Hepatocyte (in vitro differentiated cells): ENCODE results near the gene RUNX3. TPM values are rescaled to one million over a fixed set of nuclear protein-coding genes. Genes with fewer than 3 reads are reported as not detected.

ENCODE experiments used
- DNase-seq: peaks from one replicate; pipeline ENCODE4 v3.0.0-alpha.2; 2016; ENCODE audit warnings: low spot score
- H2AFZ ChIP-seq: fragments of 200-600 bp; sonication (generic); 2 replicates; pipeline ENCODE4 v1.6.0; 2016; ENCODE audit warnings: antibody characterized with exemption, mild to moderate bottlenecking
- H3K27ac ChIP-seq: fragments of 200-600 bp; sonication (generic); 2 replicates; pipeline ENCODE4 v1.5.1; 2016; ENCODE audit warnings: mild to moderate bottlenecking
- H3K27me3 ChIP-seq: fragments of 200-600 bp; sonication (generic); 2 replicates; pipeline ENCODE4 v1.6.1; 2016
- H3K36me3 ChIP-seq: fragments of 200-600 bp; sonication (generic); replicated peaks from 2 replicates; pipeline ENCODE4 v1.5.1; 2016; ENCODE audit warnings: low read depth; ENCODE audit not compliant: insufficient read depth
- H3K4me1 ChIP-seq: fragments of 200-600 bp; sonication (generic); 2 replicates; pipeline ENCODE4 v1.5.1; 2016; ENCODE audit warnings: mild to moderate bottlenecking, moderate library complexity; ENCODE audit not compliant: insufficient read depth
- H3K4me2 ChIP-seq: fragments of 200-600 bp; sonication (generic); 2 replicates; pipeline ENCODE4 v1.6.0; 2016
- H3K4me3 ChIP-seq: fragments of 200-600 bp; sonication (generic); 2 replicates; pipeline ENCODE4 v1.5.1; 2016; ENCODE audit warnings: mild to moderate bottlenecking
- H3K79me2 ChIP-seq: fragments of 200-600 bp; sonication (generic); 2 replicates; pipeline ENCODE4 v1.6.0; 2017; ENCODE audit warnings: mild to moderate bottlenecking
- H3K9me2 ChIP-seq: fragments of 200-600 bp; sonication (generic); replicated peaks from 2 replicates; pipeline ENCODE4 v1.6.0; 2017; ENCODE audit warnings: mild to moderate bottlenecking; ENCODE audit not compliant: insufficient read depth
- H3K9me3 ChIP-seq: fragments of 200-600 bp; sonication (generic); 2 replicates; pipeline ENCODE4 v1.5.1; 2016; ENCODE audit warnings: low read depth, mild to moderate bottlenecking
- H4K20me1 ChIP-seq: fragments of 200-600 bp; sonication (generic); 2 replicates; pipeline ENCODE4 v1.6.0; 2016; ENCODE audit warnings: mild to moderate bottlenecking; ENCODE audit not compliant: insufficient read depth, poor library complexity, severe bottlenecking
- EZH2 ChIP-seq: fragments of 200-600 bp; sonication (generic); IDR thresholded peaks from 2 replicates; pipeline ENCODE4 v1.6.1; 2016; ENCODE audit warnings: antibody characterized with exemption, mild to moderate bottlenecking, borderline replicate concordance
- EZH2phosphoT487 ChIP-seq: fragments of 200-600 bp; sonication (generic); IDR thresholded peaks from one replicate; pipeline ENCODE4 v1.6.1; 2018; ENCODE audit warnings: antibody characterized with exemption, mild to moderate bottlenecking, low read depth, moderate library complexity; ENCODE audit not compliant: unreplicated experiment, severe bottlenecking
- WGBS: methylation state at CpG from one replicate; pipeline ENCODE4 v1.1.6; 2016; ENCODE audit warnings: low lambda C conversion rate; ENCODE audit errors: missing lambda C conversion rate; 5-methylcytosine and 5-hydroxymethylcytosine counted together
- polyA plus RNA-seq: library from polyadenylated mRNA; unstranded; fragments of >200 nt; fragmentation: Nextera tagmentation; extraction: Ambion mirVana; gene quantifications from 2 replicates; pipeline ENCODE4 v1.2.1, GENCODE V29; 2016
- total RNA-seq: library from RNA; depleted of rRNA; stranded (reverse); fragments of >200 nt; gene quantifications from 2 replicates; pipeline ENCODE4 v1.2.3, GENCODE V29; 2014
- TF ChIP-seq, protein P1 (sequence below): fragments of 200-600 bp; sonication (generic); IDR thresholded peaks from 2 replicates; pipeline ENCODE4 v1.5.1; 2016; ENCODE audit warnings: antibody characterized with exemption, mild to moderate bottlenecking; ENCODE audit not compliant: poor library complexity

The RUNX3 gene
- total and polyA plus RNA-seq, 2 experiments from 2014 or later: 0.13 to 0.16 TPM

DNA sequence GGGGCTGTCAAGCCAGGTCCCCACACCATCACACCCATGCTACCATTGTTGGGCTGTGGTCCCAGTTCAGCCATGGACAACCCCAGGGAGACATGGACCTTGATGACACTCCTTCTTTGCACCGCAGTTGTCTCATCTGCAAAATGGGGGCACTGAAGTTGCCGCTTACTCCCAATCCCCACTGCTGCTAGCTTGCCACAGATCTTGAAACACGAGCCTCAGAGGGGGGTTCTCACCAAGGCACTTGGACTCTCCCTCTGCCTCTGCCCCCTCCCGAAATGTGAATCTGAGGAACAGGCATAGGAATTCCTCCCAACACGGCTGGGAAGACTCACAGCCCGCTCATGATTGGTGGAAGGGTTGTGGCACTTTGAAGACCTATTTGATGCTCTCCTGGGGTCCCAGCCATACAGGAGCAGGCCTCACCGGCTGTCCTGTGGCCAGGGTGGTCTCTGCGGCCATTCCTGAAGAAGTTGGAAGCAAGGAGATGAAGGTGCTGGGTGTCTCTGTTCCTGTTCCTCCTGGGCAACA is 31.1 kb downstream of the RUNX3 start:
- Histone ChIP-seq H3K9me3 (no peaks in the 10 kb centered on the region), H3K36me3 (no peaks in the 10 kb centered on the region), H2AFZ (no peak overlapping the region), H3K27me3 (no peaks in the 10 kb centered on the region), H4K20me1 (no peaks in the 10 kb centered on the region), H3K27ac (no peak overlapping the region), H3K9me2 (no peaks in the 10 kb centered on the region), H3K4me3 (no peak overlapping the region), H3K4me1 (peaks cover 8% of the 10 kb centered on the region), H3K79me2 (no peaks in the 10 kb centered on the region), H3K4me2 (no peak overlapping the region)
- TF ChIP-seq, protein P1, sequence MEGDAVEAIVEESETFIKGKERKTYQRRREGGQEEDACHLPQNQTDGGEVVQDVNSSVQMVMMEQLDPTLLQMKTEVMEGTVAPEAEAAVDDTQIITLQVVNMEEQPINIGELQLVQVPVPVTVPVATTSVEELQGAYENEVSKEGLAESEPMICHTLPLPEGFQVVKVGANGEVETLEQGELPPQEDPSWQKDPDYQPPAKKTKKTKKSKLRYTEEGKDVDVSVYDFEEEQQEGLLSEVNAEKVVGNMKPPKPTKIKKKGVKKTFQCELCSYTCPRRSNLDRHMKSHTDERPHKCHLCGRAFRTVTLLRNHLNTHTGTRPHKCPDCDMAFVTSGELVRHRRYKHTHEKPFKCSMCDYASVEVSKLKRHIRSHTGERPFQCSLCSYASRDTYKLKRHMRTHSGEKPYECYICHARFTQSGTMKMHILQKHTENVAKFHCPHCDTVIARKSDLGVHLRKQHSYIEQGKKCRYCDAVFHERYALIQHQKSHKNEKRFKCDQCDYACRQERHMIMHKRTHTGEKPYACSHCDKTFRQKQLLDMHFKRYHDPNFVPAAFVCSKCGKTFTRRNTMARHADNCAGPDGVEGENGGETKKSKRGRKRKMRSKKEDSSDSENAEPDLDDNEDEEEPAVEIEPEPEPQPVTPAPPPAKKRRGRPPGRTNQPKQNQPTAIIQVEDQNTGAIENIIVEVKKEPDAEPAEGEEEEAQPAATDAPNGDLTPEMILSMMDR: no peak
- TF ChIP-seq EZH2phosphoT487: no peak
- no peak for TF ChIP-seq EZH2
- DNase-seq: no peak
- WGBS: 83% methylated on average over 8 of the region's 8 CpGs

DNA sequence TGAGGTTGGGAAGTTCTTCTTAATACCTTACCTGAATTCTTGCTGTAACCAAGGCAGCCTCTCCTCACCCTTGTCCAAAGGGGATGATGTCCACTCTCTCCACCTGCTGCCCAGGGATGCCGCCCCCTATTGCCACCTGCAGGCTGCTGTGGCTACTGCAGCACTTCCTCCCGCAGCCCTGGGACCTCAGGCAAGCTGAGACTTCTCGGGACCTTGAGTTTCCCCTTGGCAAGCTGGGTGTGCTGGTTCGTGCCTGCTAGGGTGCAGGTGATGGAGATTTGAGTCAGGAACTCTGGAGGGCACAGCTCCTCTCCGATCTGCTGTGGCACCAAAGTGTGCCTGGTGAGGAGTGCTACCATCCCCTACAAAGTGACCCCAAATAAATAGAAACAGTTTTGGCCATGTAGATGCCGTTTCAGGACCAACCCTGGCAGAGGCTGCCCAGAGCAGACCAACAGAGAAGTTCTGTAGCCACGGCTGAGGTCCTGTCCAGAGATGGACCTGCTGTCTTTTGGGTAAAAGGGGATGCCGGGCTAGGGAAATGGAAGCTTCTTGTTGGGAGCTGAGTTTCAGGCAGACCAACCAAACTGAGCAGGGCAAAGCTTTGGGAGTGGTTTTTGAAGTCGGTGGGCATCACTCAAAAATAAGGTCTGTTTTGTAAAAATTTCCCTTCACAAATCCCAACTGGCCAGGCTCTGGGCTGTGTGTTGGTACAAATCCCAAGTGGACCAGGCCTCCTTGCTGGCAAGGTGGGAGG is 31.7 kb downstream of the RUNX3 start:
- Histone ChIP-seq H3K36me3 (no peaks in the 10 kb centered on the region), H4K20me1 (no peaks in the 10 kb centered on the region), H2AFZ (no peak overlapping the region), H3K27me3 (no peaks in the 10 kb centered on the region), H3K9me3 (no peaks in the 10 kb centered on the region), H3K4me1 (peaks cover 8% of the 10 kb centered on the region), H3K27ac (no peak overlapping the region), H3K4me3 (no peak overlapping the region), H3K4me2 (no peak overlapping the region), H3K79me2 (no peaks in the 10 kb centered on the region), H3K9me2 (no peaks in the 10 kb centered on the region)
- no peak for TF ChIP-seq EZH2
- TF ChIP-seq, protein P1: peak; percentile 67
- DNase-seq: peak; percentile 75
- WGBS: 47% methylated on average over 9 of the region's 9 CpGs

DNA sequence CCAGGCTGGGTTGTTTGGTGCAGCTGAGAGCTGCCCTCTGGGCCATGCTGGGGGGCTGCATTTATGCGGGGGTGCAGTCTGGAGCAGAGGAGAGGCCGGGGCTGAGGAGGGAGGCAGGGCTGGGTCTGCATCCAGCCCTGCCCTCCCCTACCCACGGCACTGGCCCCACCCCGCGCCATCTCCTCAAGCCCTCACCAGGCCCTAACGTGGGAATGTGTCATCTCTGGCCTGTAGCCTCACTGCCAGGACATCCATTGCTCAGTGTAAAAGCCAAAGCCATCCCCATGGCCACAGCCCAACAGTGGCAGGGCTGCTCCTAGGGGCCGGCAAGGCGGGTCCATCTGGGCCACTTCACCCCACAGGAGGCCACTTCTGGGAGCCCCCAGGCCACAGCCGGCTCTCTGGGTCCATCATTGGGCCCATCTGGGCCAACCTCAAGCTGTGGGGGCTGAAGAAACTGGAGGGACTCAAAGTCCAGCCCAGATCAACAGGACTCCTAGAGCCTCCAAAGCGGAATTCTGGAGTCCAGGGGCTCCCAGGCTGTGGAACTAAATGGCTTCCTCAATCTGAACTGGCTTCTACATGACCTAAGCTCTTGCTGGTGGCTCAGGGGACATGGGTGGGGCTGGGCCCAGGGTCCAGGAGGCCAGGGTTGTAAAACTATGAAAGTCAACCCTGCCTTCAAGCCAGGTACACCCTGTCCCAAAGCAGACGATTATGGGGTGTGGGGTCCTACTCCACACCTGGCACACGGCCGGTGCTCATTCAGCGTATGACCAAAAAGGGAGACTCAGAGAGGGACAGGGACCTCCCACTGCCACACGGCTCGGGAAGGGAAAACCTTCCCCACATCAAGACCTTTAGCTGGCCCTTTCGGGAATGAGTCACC is 32.6 kb downstream of the RUNX3 start:
- Histone ChIP-seq H2AFZ (no peak overlapping the region), H3K27ac (no peak overlapping the region), H3K4me3 (no peak overlapping the region), H4K20me1 (no peaks in the 10 kb centered on the region), H3K79me2 (no peaks in the 10 kb centered on the region), H3K27me3 (no peaks in the 10 kb centered on the region), H3K9me2 (no peaks in the 10 kb centered on the region), H3K4me2 (no peak overlapping the region), H3K36me3 (no peaks in the 10 kb centered on the region), H3K4me1 (peaks cover 8% of the 10 kb centered on the region), H3K9me3 (no peaks in the 10 kb centered on the region)
- 84% methylated on average over 15 of the region's 17 CpGs for WGBS
- TF ChIP-seq, protein P1: no peak
- TF ChIP-seq EZH2phosphoT487 (no peak), EZH2 (no peak)
- no peak for DNase-seq
